ENCODE data around the gene DLG2. TPM values are rescaled to one million over a fixed set of nuclear protein-coding genes. Genes with fewer than 3 reads are reported as not detected.

DLG2 gene
- total RNA-seq, 4 donors from 2014 or later: 6.5 to 14.6 (median 7.2) TPM

- TF ChIP-seq EP300 (IDR thresholded peaks at IDR 0.05) (no peak), POLR2A (IDR thresholded peaks at IDR 0.05) (no peak)
- TF ChIP-seq, protein P1, sequence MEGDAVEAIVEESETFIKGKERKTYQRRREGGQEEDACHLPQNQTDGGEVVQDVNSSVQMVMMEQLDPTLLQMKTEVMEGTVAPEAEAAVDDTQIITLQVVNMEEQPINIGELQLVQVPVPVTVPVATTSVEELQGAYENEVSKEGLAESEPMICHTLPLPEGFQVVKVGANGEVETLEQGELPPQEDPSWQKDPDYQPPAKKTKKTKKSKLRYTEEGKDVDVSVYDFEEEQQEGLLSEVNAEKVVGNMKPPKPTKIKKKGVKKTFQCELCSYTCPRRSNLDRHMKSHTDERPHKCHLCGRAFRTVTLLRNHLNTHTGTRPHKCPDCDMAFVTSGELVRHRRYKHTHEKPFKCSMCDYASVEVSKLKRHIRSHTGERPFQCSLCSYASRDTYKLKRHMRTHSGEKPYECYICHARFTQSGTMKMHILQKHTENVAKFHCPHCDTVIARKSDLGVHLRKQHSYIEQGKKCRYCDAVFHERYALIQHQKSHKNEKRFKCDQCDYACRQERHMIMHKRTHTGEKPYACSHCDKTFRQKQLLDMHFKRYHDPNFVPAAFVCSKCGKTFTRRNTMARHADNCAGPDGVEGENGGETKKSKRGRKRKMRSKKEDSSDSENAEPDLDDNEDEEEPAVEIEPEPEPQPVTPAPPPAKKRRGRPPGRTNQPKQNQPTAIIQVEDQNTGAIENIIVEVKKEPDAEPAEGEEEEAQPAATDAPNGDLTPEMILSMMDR (IDR thresholded peaks at IDR 0.05): no peak
- WGBS, 2 donors: 44 to 67% methylated on average over 2 of the region's 2 CpGs
These were observed 2013.4 kb downstream of the DLG2 start for GRCh38 chr11:83613767-83614121.

DNA sequence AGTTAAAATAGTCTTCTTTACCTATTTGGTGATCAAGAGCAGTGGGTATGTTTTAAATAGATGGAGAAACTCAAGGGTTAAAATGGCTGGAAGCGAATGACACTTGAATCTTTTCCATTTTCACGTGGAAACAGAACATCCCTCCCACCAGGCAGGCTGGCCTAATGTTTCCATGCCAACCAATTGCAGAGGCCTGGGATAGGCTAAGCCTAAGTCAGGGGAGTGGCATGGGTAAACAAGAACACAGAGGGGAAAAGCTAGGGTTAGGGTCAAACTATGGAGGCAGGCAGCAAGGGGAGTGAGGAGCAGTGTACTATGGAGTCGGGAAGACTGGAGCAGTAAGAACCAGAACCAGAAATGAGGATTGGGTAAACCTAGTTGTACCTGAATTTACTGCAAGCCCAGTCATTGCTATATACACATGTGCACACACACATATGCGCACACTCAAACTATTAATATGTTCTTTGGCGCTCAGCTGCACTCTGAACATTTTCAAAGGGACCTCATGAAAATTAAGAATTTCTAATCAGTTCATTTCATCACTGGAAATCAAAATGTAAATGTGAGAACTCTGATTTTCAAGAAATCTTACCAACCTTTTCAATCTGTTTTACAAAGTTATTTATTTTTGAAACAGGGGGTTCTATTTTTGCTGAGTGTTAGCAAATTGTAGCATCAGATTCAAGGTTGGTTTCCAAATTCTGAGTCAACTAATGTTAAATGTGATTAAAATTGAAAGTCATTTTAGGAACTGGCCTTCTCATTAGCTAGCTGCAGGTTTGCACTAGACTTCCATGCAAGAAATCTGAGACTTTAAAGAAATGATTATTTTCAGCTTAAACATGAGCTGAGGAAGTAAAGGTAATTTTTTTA lies 2014.0 kb downstream of the DLG2 start:
- DNase-seq (ENCODE audit: low spot score in 2 of 2): no peak
- no peaks in the 10 kb centered on the region for H3K36me3 ChIP-seq
- H3K27me3 ChIP-seq: no peaks in the 10 kb centered on the region
- no peaks in the 10 kb centered on the region for H3K9me3 ChIP-seq
- TF ChIP-seq POLR2A (IDR thresholded peaks at IDR 0.05) (no peak), EP300 (IDR thresholded peaks at IDR 0.05) (no peak)
- TF ChIP-seq, protein P1 (IDR thresholded peaks at IDR 0.05): no peak
- H3K4me3 ChIP-seq: no peak overlapping the region
- H3K27ac ChIP-seq: no peak overlapping the region
- peaks cover 0 to 5% (median 0%) of the 10 kb centered on the region in 4 donors for H3K4me1 ChIP-seq
- WGBS, 2 donors: 59 to 61% methylated on average over 5 of the region's 5 CpGs

More at GRCh38 chr11:83613767-83614121, 2013.4 kb downstream of the DLG2 start:
- no peak for DNase-seq (ENCODE audit: low spot score in 2 of 2)
- Histone ChIP-seq H3K27me3 (no peaks in the 10 kb centered on the region), H3K9me3 (no peaks in the 10 kb centered on the region), H3K36me3 (no peaks in the 10 kb centered on the region), H3K4me3 (no peak overlapping the region), H3K27ac (no peak overlapping the region), H3K4me1 (peaks cover 0 to 5% (median 0%) of the 10 kb centered on the region in 4 donors)

DNA sequence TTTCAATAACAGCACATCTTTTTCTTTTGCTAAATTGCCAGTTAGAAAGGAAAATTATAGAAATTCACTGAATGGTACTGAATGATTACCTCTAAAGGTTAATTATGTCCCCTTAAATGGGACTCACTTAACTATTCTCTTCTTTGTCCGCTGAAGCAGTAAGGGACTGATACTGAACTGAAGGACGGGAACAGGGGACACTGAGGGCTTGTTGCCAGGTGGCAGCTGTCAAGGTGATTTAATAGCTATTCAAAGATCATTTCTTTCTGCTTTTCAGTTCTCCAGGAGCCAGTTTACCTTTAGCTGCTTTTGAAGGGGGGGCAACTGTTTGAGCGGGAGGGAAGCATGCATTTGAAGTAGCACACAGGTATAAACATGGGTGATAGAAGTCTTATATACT lies 2015.5 kb downstream of the DLG2 start:
- Histone ChIP-seq H3K4me1 (peaks cover 0 to 5% (median 0%) of the 10 kb centered on the region in 4 donors), H3K36me3 (no peaks in the 10 kb centered on the region), H3K27me3 (no peaks in the 10 kb centered on the region), H3K9me3 (no peaks in the 10 kb centered on the region), H3K4me3 (no peak overlapping the region), H3K27ac (no peak overlapping the region)
- DNase-seq (ENCODE audit: low spot score in 2 of 2): no peak
- 75 to 85% methylated on average over 3 of the region's 3 CpGs for WGBS, 2 donors
- TF ChIP-seq EP300 (IDR thresholded peaks at IDR 0.05): no peak
- TF ChIP-seq, protein P1 (IDR thresholded peaks at IDR 0.05): no peak
- TF ChIP-seq POLR2A (IDR thresholded peaks at IDR 0.05): no peak

DNA sequence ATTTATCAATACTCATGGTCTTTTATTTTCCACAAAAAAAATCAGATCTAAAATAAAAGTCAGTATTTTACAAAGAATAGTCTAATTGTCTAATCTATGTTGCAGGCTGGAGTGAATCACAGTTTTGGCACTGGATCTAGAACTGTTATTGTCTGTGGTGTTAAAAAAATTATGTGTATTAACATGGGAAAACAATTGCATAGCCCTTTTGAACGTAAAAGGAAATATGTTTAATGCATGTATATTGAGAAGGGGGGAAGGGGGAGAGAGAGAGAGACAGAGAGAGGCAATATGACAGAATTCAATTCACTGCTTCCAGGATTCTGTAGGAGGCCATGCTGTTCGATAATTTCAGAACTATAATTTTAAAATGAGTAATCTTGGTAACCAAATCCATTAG lies 2016.1 kb downstream of the DLG2 start:
- no peaks in the 10 kb centered on the region for H3K27me3 ChIP-seq
- 14 to 27% methylated on average over 2 of the region's 2 CpGs for WGBS, 2 donors
- H3K4me3 ChIP-seq: no peak overlapping the region
- no peak for DNase-seq (ENCODE audit: low spot score in 2 of 2)
- no peaks in the 10 kb centered on the region for H3K9me3 ChIP-seq
- H3K4me1 ChIP-seq: peaks cover 0 to 5% (median 0%) of the 10 kb centered on the region in 4 donors
- TF ChIP-seq EP300 (IDR thresholded peaks at IDR 0.05) (no peak), POLR2A (IDR thresholded peaks at IDR 0.05) (no peak)
- TF ChIP-seq, protein P1 (IDR thresholded peaks at IDR 0.05): no peak
- no peak overlapping the region for H3K27ac ChIP-seq
- H3K36me3 ChIP-seq: no peaks in the 10 kb centered on the region

DNA sequence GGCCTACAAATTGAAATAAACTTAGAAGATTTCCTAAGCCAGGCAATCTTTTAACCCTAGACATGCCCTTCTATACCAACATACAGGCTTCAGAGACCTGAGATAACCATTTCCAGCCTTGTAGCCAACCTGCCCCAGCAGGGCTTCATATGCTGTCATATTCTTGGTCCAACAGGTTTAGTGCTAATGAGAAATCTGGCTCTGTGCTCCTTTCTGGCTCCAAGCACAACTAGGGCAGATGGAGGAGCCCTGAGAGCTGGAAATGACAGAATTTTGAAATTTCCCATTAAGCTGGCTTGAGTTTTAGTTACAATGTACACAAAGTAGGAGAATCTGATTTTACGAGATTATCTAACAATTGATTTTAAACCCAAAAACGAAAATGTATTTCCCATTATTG lies 2018.0 kb downstream of the DLG2 start:
- 89 to 94% methylated on average over 2 of the region's 2 CpGs for WGBS, 2 donors
- H3K9me3 ChIP-seq: no peaks in the 10 kb centered on the region
- H3K27ac ChIP-seq: no peak overlapping the region
- H3K4me3 ChIP-seq: no peak overlapping the region
- no peak for DNase-seq (ENCODE audit: low spot score in 2 of 2)
- H3K36me3 ChIP-seq: no peaks in the 10 kb centered on the region
- TF ChIP-seq POLR2A (IDR thresholded peaks at IDR 0.05) (no peak), EP300 (IDR thresholded peaks at IDR 0.05) (no peak)
- TF ChIP-seq, protein P1 (IDR thresholded peaks at IDR 0.05): no peak
- H3K27me3 ChIP-seq: no peaks in the 10 kb centered on the region
- peaks cover 0 to 5% (median 0%) of the 10 kb centered on the region in 4 donors for H3K4me1 ChIP-seq

Measured in tibial nerve (tissue), 4 donors.